ENCODE data around the gene KCNQ1. TPM values are rescaled to one million over a fixed set of nuclear protein-coding genes. Genes with fewer than 3 reads are reported as not detected.

The KCNQ1 gene
- total RNA-seq, 1 donor from 2014 or later, result 2.7 TPM

DNA sequence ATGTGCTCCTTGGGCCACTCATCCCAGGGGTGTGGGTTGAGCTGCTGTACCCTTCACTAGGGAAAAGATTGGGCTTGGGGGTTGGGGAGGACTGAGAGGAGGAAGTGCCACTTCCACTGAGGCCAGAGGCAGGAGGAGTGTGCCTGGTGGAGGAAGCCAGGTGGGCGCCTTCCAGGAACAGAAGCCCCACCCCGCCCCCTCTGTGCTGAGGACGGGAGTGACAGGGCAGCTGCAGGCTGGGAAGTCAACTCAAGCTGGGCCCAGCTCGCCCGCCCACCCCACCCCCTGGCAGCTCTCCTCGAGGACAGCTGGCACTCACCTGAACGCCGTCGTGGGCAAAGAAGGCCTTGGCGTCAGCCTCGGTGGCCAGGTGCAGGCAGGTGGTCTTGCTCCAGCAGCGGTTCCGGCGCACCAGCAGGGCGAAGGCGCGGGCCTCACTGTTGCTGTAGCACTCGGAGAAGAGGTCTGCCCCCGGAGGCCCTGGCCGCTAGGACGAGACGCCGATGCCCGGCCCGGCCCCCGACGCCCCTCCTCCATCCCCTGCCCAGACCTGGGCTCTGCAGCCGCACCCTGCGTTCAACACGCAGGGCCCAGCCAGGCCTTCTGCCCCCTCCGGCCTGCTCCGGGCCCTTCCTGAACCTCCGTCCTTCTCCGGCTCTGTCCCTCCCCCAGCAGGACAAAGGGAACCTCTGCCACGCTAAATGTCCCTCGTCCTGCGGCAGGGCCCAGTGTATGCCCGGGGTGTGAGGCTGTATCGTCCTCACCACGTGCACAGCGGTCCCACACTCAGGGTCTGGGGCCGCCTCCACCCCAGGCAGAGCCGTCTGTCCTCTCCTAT, 30.8 kb upstream of the KCNQ1 start:
- Histone ChIP-seq H3K36me3 (no peaks in the 10 kb centered on the region), H3K4me3 (no peak overlapping the region), H3K9me3 (no peaks in the 10 kb centered on the region), H3K27ac (no peak overlapping the region), H3K27me3 (no peaks in the 10 kb centered on the region), H3K4me1 (no peaks in the 10 kb centered on the region)
- DNase-seq (ENCODE audit: extremely low spot score in 2 of 2), result no peak
- intact Hi-C loops (cut with DNase I), result no loop called here
- TF ChIP-seq POLR2A (IDR thresholded peaks at IDR 0.05), result no peak
- TF ChIP-seq POLR2AphosphoS5 (IDR thresholded peaks at IDR 0.05; ENCODE audit: insufficient read depth in 1 of 2, low read depth in 1 of 2), result no peak
- TF ChIP-seq, protein P1, sequence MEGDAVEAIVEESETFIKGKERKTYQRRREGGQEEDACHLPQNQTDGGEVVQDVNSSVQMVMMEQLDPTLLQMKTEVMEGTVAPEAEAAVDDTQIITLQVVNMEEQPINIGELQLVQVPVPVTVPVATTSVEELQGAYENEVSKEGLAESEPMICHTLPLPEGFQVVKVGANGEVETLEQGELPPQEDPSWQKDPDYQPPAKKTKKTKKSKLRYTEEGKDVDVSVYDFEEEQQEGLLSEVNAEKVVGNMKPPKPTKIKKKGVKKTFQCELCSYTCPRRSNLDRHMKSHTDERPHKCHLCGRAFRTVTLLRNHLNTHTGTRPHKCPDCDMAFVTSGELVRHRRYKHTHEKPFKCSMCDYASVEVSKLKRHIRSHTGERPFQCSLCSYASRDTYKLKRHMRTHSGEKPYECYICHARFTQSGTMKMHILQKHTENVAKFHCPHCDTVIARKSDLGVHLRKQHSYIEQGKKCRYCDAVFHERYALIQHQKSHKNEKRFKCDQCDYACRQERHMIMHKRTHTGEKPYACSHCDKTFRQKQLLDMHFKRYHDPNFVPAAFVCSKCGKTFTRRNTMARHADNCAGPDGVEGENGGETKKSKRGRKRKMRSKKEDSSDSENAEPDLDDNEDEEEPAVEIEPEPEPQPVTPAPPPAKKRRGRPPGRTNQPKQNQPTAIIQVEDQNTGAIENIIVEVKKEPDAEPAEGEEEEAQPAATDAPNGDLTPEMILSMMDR (IDR thresholded peaks at IDR 0.05), result no peak

DNA sequence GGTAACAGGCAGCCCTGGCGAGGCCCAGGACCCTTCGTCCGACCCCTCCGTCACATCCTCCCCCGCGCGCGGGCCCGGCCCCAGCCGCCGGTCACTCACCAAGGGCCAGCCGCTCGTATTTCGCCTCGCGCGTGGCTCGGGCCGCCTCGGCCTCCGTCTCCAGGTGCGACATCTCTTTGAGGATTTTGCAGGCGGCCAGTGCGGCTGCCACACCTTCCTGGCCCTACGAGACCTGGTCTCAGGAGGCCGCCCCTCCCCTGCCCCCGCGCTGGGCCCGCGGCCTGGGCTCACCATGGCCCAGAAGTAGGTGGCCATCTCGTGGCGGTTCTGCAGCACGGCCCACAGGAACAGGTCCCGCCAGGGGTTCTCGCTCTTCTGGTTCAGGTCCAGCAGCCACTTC, 30.2 kb upstream of the KCNQ1 start:
- intact Hi-C loops (cut with DNase I), result no loop called here
- H3K9me3 ChIP-seq, result no peaks in the 10 kb centered on the region
- no peak for DNase-seq (ENCODE audit: extremely low spot score in 2 of 2)

DNA sequence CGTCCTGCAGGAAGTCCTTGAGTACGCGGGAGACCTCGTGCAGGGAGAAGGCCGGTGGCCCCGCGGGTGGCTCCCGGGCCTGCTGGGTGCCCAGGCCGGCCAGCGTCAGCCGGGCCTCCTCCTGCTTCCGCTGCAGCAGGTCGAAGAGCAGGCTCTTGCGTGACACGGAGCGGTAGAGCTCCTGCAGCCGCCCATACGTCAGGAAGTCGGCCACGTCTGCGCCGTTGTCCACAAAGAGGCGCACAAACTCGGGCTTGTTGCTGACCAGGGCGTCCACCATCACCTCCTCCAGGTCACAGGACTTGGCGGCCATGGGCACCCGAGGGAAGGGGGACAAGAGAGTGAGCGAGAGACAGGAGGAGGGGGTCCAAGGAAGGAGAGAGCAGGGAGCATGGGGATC, 29.6 kb upstream of the KCNQ1 start:
- H3K27ac ChIP-seq, result no peak overlapping the region
- H3K27me3 ChIP-seq, result no peaks in the 10 kb centered on the region
- no peak for TF ChIP-seq POLR2AphosphoS5 (IDR thresholded peaks at IDR 0.05; ENCODE audit: insufficient read depth in 1 of 2, low read depth in 1 of 2)
- no peaks in the 10 kb centered on the region for H3K36me3 ChIP-seq
- no peak overlapping the region for H3K4me3 ChIP-seq
- intact Hi-C loops (cut with DNase I), result no loop called here
- peaks cover 6% of the 10 kb centered on the region for H3K4me1 ChIP-seq
- H3K9me3 ChIP-seq, result no peaks in the 10 kb centered on the region
- DNase-seq (ENCODE audit: extremely low spot score in 2 of 2), result no peak

More for the DNA sequence above, 30.2 kb upstream of the KCNQ1 start:
- Histone ChIP-seq H3K27ac (no peak overlapping the region), H3K4me1 (peaks cover under 1% of the 10 kb centered on the region), H3K36me3 (no peaks in the 10 kb centered on the region), H3K4me3 (no peak overlapping the region), H3K27me3 (no peaks in the 10 kb centered on the region)
- TF ChIP-seq POLR2A (IDR thresholded peaks at IDR 0.05) (no peak), POLR2AphosphoS5 (IDR thresholded peaks at IDR 0.05; ENCODE audit: insufficient read depth in 1 of 2, low read depth in 1 of 2) (no peak)
- TF ChIP-seq, protein P1 (IDR thresholded peaks at IDR 0.05), result no peak

DNA sequence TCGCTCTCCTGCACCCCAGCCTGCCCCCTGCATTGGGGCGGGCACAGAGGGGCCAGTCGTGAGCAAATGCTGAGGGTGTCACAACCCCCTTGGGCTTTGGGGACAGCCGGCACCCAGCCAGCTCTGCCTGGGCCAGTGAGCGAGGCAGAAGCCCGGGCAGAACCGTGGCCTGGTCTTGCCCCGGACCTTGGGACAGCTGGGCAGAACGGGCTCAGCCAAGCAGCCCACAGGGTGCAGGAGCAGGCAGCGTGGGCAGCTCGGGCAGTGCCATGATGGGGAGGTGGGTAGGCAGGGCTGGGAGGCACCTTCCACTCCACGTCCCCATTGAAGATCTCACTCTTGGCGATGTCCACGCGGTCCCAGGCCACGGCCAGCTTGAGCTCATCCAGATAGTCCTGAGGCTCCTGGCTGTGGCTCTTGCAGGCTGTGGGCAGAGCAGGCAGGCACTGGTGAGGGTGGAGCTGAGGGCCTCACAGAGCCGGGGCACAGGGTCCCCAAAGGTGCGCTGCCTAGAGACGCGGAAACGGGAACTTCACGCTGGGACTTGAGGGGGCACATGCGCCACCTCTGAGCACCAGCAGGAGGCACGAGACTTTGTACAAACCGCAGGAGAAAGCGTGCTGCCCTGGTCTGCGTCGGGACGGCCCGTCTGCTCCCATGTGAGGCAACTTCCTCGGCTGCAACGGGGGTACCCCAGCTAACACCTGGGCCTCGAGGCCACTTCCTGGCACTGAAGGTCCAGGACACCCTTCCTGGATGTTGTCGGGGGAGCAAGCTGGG, 29.0 kb upstream of the KCNQ1 start:
- Histone ChIP-seq H3K27me3 (no peaks in the 10 kb centered on the region), H3K4me3 (no peak overlapping the region), H3K4me1 (peaks cover 12% of the 10 kb centered on the region), H3K27ac (no peak overlapping the region), H3K36me3 (no peaks in the 10 kb centered on the region), H3K9me3 (no peaks in the 10 kb centered on the region)
- intact Hi-C loops (cut with DNase I), result no loop called here
- TF ChIP-seq POLR2A (IDR thresholded peaks at IDR 0.05) (no peak), POLR2AphosphoS5 (IDR thresholded peaks at IDR 0.05; ENCODE audit: insufficient read depth in 1 of 2, low read depth in 1 of 2) (no peak)
- TF ChIP-seq, protein P1 (IDR thresholded peaks at IDR 0.05), result no peak
- DNase-seq (ENCODE audit: extremely low spot score in 2 of 2), result no peak

DNA sequence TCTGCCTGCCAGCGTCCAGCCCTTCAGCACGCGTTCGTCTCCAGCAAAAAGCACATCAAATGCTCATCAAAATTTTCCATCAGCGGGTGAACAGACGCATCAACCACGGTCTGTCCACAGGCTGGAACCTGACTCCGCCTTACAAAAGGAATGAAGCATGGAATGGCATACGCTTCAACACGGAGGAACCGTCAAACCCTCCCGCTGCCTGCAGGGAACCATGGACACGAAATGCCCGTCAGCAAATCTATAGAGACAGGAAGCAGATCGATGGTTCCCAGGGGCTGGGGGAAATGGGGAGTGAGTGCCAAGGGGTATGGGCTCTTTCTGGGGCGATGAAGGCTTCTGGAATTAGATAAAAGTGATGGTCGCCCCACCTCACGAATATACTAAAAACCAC, 28.0 kb upstream of the KCNQ1 start:
- intact Hi-C loops (cut with DNase I), result loop anchor here (1.0 kb wide), 1 partner anchor 250 kb away; no protein-coding TSS in a partner anchor
- TF ChIP-seq POLR2A (IDR thresholded peaks at IDR 0.05), result no peak
- no peak for TF ChIP-seq POLR2AphosphoS5 (IDR thresholded peaks at IDR 0.05; ENCODE audit: insufficient read depth in 1 of 2, low read depth in 1 of 2)
- TF ChIP-seq, protein P1 (IDR thresholded peaks at IDR 0.05), result no peak
- no peak overlapping the region for H3K27ac ChIP-seq
- no peak for DNase-seq (ENCODE audit: extremely low spot score in 2 of 2)
- peaks cover 15% of the 10 kb centered on the region for H3K4me1 ChIP-seq
- H3K9me3 ChIP-seq, result no peaks in the 10 kb centered on the region
- H3K4me3 ChIP-seq, result no peak overlapping the region
- no peaks in the 10 kb centered on the region for H3K36me3 ChIP-seq
- no peaks in the 10 kb centered on the region for H3K27me3 ChIP-seq
